GM18520 (cell line): ENCODE data around the gene PLSCR1.
"Not testable (repeated sequence)": the region's sequence is repeated elsewhere in the genome, so short reads cannot be mapped to it uniquely, and the experiment has no call there.

Experiments
- ATAC-seq: cut with Tn5 transposase; IDR thresholded peaks from one replicate; pipeline ENCODE4 v1.9.1; 2021; ENCODE audit not compliant: unreplicated experiment

PLSCR1 gene

DNA sequence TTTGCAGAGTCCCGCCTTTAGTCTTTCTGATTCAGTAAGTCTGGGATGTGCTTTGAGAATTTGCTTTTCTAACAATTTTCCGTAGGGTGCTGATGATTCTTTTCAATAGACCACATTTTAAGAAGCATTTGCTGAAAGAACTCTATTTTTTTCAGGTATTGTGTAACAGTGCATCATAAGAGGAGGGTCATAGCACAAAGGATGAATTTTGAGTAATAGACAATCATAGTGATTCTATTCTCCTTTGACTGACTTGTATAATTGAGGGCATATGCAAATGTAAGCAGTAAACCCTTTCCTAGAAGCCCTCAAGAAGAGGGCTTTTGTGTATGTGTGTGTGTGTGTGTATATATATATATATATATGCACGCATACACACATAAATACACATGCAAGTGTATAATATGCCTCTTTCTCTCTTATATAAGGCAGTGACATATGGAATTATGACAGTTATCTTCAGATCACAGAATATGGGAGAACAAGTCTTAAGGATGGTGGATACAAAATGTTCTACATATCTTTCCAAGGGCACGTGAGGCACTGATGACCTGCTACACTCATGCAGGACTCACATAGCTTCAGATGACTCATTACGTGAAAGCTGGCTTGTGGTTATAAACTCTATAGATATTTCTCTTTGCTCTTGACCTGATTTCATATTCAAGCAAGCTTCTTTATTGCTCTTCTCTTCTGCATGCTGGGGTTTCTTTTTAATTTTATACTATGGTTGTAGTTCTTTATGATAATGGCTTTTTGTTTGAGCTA, 6.5 kb upstream of the PLSCR1 start:
- ATAC-seq, result peak; percentile 89

DNA sequence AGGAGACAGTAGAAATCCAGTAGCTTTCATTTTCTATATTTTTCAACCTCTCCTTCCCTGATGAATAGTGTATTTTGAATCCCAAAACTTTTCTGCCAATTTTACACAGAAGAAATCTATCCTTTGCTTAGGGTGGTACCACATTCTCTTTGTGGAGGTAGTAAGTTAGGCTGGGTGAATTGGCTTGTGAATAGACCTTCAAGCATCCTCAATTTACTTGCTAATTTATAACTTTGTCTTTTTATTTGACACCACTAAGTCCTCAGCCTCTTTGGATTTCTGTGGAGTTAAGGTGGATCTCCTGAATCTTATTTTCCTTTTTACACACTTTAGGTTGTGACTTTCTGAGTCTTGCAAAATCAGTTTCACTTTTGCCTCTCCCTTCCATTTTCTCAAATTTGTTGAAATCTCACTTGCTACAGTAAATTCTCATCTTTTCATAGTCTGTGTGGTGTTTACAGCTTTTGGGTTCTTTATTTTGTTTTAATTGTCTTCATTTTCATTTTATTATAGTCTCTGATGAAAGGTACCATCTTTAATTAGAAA, 5.7 kb upstream of the PLSCR1 start:
- ATAC-seq, result no peak

DNA sequence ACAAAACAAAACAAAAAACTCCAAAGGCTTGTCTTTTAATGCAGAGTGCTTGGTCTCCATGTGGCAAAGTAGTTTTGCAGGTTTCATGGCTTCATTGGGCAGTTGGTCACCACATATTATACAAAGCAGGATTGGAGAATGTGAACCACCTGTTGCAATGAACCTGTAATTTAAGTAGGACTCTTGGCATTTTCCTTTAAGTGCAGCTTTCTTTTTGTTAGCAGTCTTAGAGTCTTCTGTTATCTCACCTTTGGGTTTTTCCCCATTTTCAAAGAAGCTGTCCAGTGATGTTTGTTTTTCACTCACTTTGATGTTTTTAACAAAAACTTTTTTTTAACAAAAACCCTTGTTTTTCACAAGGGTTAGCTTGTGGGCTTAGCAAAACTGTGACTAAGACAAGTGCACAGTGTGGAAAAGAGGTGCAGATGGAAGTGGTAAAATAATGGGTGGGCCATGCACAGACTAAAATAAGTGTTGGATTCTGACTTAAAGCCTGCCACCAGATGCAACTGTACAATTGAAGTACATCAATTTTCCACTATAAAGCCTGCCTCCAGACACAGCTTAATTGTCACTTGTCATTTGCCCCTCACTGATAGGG, 2.9 kb upstream of the PLSCR1 start:
- no peak for ATAC-seq

DNA sequence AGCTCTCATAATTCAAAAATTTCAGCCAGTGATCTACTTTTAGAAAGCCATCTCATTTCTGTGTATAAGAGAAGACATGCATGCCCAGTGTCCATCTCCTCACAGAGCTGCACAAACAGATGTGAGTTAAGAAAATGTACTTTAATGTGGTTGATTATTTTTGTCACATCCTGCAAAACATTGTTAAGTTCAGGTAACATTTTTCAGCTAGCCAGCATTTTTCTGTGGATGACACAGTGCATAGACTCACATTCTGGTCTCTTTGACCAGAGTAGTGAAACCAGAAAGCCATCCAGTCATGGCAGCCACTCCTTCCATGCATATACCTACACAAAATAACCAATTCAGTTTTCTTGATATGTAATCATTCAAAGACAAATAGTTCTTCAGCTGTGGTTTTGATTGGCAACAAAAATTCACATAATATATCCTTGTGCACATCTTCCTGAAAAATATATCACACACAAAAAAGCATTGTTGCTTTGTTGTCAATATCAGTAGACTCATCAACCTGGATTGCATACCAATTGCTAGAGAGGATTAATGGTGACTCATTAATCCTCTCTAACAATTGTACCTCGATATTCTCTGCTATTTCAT, 2.1 kb upstream of the PLSCR1 start:
- no peak for ATAC-seq

DNA sequence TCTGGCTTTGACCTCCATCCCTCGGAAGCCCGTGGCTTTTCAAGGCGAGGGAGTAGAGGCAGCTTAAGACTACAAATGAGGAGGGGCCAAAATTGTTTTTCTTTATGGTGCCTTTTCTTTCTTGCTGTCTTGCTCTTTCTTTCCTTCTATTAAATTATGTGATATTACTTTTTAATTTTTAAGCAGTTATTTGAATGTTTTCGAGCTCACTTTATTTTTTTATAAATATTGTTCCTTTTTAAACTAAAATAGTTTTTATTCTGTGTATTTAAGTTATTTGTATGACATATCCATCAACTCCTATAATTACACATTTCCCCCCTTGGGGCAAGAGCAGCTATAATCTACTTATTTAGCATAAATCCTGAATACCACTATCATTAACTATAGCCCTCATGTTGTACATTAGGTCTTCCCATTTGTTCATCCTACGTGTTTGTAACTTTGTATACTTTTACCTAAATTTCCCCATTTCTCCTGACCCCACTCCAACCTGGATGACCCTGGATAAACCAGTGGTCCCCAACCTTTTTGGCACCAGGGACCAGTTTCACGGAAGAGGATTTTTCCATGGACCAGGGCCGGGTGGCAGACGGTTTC, 622 bp upstream of the PLSCR1 start:
- ATAC-seq, result no peak

DNA sequence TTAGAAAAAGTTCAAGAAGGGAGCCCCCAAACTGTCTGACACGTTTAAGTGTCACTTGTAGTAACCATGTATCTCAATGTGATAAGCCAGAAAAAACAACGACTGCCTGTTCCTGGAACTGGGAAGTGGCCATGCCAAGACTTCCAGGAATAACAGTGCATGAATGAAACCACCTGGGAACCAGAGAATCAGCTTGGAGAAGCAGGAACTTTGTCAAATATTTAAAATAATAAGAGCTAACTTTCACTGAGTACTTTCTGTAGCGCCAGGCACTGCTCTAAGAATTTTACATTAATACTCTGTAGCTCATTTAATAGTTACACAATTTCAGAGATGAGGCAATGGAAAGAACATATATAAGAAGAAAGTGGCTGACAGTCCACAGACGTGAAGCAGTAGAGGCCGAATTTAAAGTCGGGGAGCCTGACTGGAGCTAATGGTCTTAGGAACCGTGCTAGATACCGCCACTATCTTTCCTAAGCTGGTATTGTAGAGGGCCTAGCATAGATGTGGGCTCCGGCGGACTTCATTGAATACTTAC, 876 bp downstream of the PLSCR1 start:
- ATAC-seq, result no peak

DNA sequence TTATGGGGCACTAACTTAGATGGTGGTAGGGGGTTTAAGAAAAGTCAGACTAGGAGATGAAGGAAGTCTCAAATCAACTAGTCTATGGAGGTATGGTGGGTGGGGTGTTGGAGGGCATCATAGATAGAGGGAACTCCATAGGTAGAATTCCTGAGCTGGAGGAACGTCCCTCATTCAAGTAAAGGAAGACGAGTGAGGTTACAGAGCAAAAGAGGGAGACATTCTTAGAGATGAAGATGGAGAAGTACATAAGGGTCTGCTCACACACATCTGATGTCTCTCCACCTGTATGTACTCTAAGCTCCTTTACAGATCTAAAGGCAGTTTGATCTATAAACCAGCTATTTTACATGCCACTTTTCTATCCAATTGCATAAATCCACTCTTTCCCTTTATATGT, 1.4 kb downstream of the PLSCR1 start:
- no peak for ATAC-seq

DNA sequence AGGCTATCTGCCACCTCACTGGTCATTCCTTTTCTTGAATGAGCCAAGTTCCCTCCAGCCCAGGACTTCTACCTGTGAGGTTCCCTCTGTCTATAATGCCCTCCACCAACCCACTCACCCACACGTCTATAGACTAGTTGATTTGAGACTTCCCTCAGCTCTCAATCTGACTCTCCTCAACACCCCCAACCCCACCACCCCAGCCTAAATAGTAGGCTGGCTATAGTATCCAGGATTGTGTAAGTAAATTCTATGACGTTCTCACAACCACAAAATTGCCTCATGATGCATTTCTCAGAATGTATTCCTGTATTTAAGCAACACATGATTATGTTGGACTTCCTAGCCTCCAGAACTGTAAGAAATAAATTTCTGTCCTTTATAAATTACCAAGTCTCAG, 2.2 kb downstream of the PLSCR1 start:
- ATAC-seq, result no peak

DNA sequence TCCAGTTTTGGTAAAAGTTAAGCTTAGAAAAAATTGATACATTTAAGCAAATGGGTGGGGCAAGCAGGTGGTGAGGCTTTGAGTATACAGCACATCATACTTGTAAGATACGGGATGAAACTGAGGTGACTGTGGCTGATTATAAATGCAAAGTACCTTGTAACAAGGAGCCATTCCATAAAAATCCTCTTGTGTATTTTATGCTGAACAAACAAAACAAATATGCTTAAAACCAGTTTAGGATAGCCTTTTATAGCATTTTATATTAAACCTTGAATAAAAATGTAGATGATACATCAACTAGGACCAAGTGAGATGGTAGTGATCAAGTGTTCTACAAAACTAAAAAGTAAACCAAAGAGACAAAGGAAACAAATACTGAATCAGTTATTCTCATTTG, 3.4 kb downstream of the PLSCR1 start:
- no peak for ATAC-seq

DNA sequence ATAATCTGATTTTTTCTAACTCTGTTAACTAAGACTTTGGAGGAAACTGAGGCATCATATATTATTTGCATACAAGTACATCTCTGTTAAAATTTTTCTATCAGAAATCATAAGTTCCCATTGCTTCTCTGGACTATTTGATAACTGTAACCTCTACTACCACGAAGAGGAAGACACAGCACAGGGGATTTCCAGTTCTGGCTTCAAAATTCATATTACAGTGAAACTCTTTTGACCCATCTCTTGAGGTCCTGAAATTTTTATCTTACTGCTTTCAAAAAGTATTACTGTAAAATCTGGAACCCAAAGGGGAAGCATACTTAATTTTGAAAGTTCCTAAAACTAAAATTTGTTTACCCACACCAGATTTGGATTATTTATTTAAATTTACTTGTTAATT, 4.2 kb downstream of the PLSCR1 start:
- ATAC-seq, result no peak

DNA sequence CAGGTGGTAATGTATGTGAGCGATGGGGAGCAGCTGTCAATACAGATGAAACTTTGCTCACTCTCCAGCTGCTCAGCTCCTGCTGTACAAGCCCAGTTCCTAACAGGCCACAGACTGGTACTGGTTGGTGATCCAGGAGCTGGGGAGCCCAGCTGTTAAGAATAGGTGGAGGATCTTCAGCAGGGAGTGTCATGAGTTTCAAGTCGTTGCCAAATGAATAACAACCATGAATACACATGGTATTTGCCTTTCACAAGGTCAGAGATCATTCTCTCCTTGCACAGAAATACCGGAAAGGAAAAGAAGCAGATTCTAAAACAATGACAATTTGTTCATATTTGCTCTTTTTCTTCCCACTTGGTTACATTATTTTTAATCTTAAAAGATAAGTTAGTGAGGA, 5.1 kb downstream of the PLSCR1 start:
- ATAC-seq, result no peak

DNA sequence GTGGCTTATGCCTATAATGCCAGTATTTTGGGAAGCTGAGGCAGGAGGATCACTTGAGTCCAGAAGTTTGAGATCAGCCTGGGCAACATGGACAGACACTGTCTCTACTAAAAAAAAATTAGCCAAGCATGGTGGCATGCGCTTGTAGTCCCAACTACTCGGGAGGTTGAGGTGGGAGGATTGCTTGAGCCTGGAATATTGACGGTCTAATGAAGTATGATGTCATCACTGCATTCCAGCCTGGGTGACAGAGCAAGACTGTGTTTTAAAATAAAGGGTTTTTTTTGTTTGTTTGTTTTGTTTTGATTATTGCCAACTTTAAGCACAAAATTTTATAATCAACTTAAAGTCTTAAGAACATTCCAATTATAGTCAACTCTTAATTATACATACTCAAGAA, 6.8 kb downstream of the PLSCR1 start:
- no peak for ATAC-seq

DNA sequence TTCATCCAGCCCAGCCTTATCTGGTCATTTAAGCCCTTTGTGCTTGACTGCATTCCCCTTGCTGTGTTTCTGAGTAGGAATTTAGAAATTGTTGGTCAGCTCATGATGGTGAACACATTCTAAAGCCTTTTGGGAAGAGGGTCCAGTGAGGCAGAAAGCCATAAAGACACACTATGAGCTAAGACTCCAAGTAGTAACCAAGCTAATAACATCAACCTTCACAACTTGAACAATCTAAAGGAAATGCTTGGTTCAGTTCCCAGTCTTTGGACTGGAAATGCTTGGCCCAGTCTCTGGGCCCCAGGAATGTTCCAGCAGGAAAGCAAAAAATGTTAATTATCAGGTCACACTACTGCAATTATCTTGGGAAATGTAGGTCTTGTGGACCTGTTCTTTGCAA, 7.7 kb downstream of the PLSCR1 start:
- no peak for ATAC-seq

DNA sequence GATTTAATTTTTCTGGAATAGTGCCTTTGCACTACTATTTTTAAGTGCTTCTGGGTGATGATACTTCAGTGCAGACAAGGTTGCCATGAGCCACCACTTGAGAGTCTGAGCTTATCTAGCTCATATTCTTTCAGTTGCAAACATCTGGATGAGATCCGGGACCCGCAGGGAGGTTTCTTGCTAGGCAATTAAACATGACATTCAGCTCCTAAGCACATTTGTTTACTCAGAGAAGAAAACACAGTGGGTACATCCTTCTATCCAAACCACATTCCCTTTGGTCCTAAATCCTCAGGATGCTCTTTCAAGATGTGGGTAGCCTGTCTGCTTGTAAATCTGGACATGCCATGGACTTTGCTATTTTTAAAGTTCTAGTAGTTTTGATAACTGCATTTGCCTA, 12.0 kb downstream of the PLSCR1 start:
- ATAC-seq, result no peak

DNA sequence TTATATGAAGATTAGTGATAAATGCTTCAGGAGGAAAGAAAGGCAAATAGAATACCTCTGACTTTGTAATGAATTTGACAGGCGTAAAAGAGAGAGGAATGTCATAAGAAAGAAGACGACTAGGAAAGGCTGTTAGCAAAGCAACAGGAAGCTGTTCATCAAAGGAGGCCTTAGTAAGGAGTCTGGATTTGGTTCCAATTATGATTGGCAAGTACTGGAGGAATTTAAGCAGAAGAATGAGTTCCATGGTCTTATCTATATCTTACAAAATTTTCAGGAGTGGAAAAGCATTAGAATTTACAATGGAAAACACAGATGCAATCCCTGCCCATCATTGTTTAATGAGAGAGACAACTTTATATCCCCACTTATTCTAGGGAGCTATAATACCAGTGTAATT, 13.8 kb downstream of the PLSCR1 start:
- ATAC-seq, result no peak

DNA sequence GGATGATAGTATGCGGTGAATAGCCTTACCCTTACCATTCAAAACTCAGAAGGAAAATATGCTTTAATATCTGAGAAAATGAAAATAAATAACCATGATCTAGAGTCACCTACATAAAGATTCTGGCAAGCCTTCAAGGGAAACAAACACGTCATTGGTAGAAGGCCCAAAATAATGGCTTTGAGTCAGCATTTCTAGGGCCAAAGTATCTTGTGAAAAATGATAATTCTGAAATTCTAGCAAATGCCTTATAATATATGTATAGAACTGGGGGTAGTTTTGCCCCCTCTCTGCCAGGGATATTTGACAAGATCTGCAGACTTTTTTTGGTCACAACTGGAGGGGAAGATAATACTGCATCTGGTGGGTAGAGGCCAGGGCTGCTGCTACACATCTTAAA, 15.4 kb downstream of the PLSCR1 start:
- ATAC-seq, result no peak

DNA sequence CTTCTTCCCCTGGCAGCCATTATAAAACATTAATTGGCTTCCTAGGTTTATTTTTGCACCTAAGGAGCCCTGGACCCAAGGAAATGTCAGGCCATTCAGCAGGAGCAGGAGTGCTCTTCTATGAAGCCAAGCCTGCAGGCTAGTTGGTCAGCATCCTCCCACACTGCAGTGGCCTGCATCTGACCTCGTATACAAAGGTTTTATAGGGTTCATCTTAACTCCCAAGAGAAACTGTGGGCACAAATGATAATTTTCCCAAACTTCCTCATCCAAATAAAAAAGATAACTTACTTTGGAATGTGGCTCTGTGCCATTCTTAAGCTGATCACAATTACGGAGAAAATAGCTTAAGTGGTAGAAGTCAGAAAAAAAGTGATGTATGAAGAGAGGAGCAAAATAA, 19.4 kb downstream of the PLSCR1 start:
- ATAC-seq, result no peak

DNA sequence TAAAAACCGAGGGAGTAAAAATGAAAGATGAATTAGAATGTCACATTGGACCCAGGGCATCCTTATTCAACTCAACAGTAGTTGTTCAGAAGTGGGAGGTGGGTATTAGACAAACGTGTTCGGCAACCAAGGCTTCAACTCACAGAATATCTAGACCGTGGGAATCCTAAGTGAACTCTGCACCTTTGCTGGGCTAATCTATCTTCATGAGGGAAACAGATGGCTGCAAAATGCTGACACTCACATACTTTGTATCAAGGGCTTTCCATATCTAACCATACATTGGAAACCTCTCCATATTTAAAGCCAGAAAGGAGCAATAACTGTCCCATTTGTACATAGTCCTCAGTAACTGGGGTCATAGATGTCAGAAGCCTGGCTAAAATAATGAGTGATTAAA, 20.9 kb downstream of the PLSCR1 start:
- ATAC-seq, result no peak

DNA sequence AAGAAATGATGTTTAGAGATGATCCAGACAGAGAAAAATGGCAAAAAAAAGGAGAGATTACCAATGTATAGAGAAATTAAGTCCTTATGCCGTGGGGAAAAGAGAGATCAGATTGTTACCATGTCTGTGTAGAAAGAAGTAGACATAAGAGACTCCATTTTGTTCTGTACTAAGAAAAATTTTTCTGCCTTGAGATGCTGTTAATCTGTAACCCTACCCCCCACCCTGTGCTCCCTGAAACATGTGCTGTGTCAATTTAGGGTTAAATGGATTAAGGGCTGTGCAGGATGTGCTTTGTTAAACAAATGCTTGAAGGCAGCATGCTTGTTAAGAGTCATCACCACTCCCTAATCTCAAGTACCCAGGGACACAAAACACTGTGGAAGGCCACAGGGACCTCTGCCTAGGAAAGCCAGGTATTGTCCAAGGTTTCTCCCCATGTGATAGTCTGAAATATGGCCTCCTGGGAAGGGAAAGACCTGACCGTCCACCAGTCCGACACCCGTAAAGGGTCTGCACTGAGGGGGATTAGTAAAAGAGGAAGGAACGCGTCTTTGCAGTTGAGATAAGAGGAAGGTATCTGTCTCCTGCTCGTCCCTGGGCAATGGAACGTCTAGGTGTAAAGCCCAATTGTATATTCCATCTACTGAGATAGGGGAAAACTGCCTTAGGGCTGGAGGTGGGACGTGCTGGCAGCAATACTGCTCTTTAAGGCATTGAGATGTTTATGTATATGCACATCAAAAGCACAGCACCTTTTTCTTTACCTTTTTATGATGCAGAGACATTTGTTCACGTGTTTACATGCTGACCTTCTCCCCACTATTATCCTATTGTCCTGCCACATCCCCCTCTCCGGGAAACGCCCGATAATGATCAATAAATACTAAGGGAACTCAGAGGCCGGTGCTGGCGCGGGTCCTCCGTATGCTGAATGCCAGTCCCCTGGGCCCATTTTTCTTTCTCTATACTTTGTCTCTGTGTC, 21.9 kb downstream of the PLSCR1 start:
- not testable (repeated sequence) for ATAC-seq

DNA sequence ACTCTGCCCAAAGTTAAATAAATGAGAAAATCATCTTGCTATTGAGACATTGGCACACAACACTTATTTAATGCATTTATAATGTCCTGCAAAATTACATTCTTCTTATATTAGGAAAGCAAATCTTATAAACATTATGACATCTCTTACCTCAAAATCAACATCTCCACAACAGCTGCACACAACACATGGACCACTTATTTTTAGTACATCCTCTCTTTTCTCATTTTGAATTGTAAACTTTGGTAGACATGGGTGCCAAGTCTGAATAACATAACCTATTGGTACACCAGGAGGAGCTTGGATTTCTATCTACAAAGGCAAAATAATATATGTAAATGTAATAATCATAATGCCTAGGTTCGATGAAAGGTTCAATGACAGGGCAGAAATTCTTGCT, 23.0 kb downstream of the PLSCR1 start:
- ATAC-seq, result no peak
